Measurements from ENCODE around the gene SLC7A5. TPM values are rescaled to one million over a fixed set of nuclear protein-coding genes. Genes with fewer than 3 reads are reported as not detected.

SLC7A5 gene
- total and polyA plus RNA-seq, 2 of the 13 experiments (the other 11 are each of a cell fraction or from before 2014, with no cell fraction given), result 79.6 to 155 TPM

DNA sequence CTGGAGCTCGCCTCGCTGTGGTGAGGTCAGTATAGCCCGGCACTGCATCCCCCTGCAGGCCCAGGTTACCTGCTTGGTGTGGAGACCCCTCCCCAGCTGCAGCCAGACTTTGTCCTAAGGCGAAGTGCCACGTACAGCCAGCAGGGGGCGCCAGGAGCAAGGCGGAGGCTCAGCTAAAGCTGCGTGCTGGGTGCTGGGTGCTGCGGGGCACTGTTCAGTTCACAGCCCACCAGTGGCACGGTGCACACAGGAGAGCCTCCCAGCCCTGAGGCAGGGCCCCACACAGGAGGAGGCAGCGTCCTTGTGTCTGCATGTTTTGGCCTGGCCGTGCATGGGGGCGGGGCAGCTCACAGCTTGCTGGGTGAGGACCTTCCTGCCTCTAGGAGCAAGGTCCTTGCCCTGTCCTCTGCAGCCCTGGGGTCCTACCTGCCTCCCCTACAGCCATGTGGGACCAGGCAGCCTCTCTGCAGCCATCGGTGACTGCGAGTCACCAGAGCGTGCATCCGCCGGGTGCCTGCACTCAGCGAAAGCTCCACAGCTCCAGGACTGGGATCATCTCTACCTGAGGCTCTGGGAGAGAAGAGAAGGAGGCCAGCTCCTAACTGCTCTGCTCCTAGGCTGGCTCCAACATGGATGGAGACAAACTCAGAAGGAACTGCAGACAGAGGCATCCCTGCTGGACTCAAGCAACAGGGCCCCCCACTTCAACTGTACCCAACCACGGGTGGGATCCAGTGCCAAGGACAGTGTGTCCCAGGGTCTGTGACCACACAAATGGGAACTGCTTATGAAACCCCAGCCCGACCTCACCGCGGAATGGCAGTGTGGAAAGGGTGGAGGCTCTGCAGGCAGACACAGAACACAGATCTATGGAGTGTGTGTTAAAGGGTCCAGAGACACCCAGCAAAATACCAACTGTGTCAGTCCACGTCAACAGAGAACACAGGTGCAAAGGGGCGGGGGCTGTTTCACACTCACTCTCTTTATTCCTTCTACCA lies 19.0 kb downstream of the SLC7A5 start (continued):
- TF ChIP-seq, protein P1, sequence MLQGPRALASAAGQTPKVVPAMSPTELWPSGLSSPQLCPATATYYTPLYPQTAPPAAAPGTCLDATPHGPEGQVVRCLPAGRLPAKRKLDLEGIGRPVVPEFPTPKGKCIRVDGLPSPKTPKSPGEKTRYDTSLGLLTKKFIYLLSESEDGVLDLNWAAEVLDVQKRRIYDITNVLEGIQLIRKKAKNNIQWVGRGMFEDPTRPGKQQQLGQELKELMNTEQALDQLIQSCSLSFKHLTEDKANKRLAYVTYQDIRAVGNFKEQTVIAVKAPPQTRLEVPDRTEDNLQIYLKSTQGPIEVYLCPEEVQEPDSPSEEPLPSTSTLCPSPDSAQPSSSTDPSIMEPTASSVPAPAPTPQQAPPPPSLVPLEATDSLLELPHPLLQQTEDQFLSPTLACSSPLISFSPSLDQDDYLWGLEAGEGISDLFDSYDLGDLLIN (CRISPR knock-in tag; IDR thresholded peaks at IDR 0.05; ENCODE audit: borderline replicate concordance), result no peak; the same call in 1 of the 2 replicates
- TF ChIP-seq NPAS2 (CRISPR knock-in tag; IDR thresholded peaks at IDR 0.05; ENCODE audit: borderline replicate concordance) (no peak), ZNF282 (IDR thresholded peaks at IDR 0.05; ENCODE audit: partially characterized antibody) (no peak), SALL1 (CRISPR knock-in tag; IDR thresholded peaks at IDR 0.05) (peak; percentile 98), ZNF550 (CRISPR knock-in tag; IDR thresholded peaks at IDR 0.05; ENCODE audit: borderline replicate concordance) (no peak; the same call in 1 of the 2 replicates), SMAD9 (CRISPR knock-in tag; IDR thresholded peaks at IDR 0.05) (no peak), ARID2 (CRISPR knock-in tag; IDR thresholded peaks at IDR 0.05; ENCODE audit: borderline replicate concordance) (no peak), ZSCAN22 (CRISPR knock-in tag; IDR thresholded peaks at IDR 0.05) (peak; percentile 76; the same call in 1 of the 2 replicates), REXO4 (CRISPR knock-in tag; IDR thresholded peaks at IDR 0.05; ENCODE audit: borderline replicate concordance) (0 out of 2 replicates have a peak, but pooled peaks have one; percentile 16), SOX5 (CRISPR knock-in tag; IDR thresholded peaks at IDR 0.05; ENCODE audit: borderline replicate concordance) (peak; percentile 86; the same call in 1 of the 2 replicates), POGZ (CRISPR knock-in tag; IDR thresholded peaks at IDR 0.05) (peak; percentile 92), ZBTB21 (CRISPR knock-in tag; IDR thresholded peaks at IDR 0.05) (0 out of 2 replicates have a peak, but pooled peaks have one; percentile 40), PHF8 (CRISPR knock-in tag; IDR thresholded peaks at IDR 0.05) (0 out of 2 replicates have a peak, but pooled peaks have one; percentile 34), ZNF234 (CRISPR knock-in tag; conservative IDR thresholded peaks at IDR 0.05) (no peak), ZNF205 (CRISPR knock-in tag; IDR thresholded peaks at IDR 0.05) (no peak; the same call in 1 of the 2 replicates), ZFP41 (CRISPR knock-in tag; IDR thresholded peaks at IDR 0.05; ENCODE audit: borderline replicate concordance) (0 out of 2 replicates have a peak, but pooled peaks have one; percentile 46), MED1 (CRISPR knock-in tag; IDR thresholded peaks at IDR 0.05) (peak; percentile 98)
- TF ChIP-seq, protein P2, sequence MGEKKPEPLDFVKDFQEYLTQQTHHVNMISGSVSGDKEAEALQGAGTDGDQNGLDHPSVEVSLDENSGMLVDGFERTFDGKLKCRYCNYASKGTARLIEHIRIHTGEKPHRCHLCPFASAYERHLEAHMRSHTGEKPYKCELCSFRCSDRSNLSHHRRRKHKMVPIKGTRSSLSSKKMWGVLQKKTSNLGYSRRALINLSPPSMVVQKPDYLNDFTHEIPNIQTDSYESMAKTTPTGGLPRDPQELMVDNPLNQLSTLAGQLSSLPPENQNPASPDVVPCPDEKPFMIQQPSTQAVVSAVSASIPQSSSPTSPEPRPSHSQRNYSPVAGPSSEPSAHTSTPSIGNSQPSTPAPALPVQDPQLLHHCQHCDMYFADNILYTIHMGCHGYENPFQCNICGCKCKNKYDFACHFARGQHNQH (CRISPR knock-in tag; IDR thresholded peaks at IDR 0.05), result peak; percentile 82
- TF ChIP-seq, protein P3, sequence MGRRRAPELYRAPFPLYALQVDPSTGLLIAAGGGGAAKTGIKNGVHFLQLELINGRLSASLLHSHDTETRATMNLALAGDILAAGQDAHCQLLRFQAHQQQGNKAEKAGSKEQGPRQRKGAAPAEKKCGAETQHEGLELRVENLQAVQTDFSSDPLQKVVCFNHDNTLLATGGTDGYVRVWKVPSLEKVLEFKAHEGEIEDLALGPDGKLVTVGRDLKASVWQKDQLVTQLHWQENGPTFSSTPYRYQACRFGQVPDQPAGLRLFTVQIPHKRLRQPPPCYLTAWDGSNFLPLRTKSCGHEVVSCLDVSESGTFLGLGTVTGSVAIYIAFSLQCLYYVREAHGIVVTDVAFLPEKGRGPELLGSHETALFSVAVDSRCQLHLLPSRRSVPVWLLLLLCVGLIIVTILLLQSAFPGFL (CRISPR knock-in tag; IDR thresholded peaks at IDR 0.05), result no peak
- TF ChIP-seq, protein P4, sequence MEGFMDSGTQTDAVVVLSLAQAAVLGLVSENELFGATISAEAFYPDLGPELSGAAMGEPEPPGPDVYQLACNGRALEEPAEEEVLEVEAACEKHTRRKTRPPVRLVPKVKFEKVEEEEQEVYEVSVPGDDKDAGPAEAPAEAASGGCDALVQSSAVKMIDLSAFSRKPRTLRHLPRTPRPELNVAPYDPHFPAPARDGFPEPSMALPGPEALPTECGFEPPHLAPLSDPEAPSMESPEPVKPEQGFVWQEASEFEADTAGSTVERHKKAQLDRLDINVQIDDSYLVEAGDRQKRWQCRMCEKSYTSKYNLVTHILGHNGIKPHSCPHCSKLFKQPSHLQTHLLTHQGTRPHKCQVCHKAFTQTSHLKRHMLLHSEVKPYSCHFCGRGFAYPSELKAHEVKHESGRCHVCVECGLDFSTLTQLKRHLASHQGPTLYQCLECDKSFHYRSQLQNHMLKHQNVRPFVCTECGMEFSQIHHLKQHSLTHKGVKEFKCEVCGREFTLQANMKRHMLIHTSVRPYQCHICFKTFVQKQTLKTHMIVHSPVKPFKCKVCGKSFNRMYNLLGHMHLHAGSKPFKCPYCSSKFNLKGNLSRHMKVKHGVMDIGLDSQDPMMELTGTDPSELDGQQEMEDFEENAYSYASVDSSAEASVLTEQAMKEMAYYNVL (CRISPR knock-in tag; IDR thresholded peaks at IDR 0.05; ENCODE audit: borderline replicate concordance), result peak; percentile 95; the same call in 1 of the 2 replicates
- TF ChIP-seq, protein P5, sequence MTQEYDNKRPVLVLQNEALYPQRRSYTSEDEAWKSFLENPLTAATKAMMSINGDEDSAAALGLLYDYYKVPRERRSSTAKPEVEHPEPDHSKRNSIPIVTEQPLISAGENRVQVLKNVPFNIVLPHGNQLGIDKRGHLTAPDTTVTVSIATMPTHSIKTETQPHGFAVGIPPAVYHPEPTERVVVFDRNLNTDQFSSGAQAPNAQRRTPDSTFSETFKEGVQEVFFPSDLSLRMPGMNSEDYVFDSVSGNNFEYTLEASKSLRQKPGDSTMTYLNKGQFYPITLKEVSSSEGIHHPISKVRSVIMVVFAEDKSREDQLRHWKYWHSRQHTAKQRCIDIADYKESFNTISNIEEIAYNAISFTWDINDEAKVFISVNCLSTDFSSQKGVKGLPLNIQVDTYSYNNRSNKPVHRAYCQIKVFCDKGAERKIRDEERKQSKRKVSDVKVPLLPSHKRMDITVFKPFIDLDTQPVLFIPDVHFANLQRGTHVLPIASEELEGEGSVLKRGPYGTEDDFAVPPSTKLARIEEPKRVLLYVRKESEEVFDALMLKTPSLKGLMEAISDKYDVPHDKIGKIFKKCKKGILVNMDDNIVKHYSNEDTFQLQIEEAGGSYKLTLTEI (CRISPR knock-in tag; conservative IDR thresholded peaks at IDR 0.05), result no peak
